Measurements from ENCODE around the gene POLR1A.

The POLR1A gene

GRCh38 chr2:86022661-86023365, 82.9 kb downstream of the POLR1A start:
- no peak for DNase-seq (ENCODE audit: low read depth in 2 of 2)

- no peak for DNase-seq (ENCODE audit: low read depth in 2 of 2)
Measured at GRCh38 chr2:86021396-86022378, 84.0 kb downstream of the POLR1A start.

- DNase-seq (ENCODE audit: low read depth in 2 of 2), result no peak
Measured at GRCh38 chr2:86020984-86021383, 84.7 kb downstream of the POLR1A start.

- no peak for DNase-seq (ENCODE audit: low read depth in 2 of 2)
Measured at GRCh38 chr2:86019121-86019520, 86.6 kb downstream of the POLR1A start.

- no peak for DNase-seq (ENCODE audit: low read depth in 2 of 2)
Measured at GRCh38 chr2:86017901-86018896, 87.5 kb downstream of the POLR1A start.

- DNase-seq (ENCODE audit: low read depth in 2 of 2), result no peak
Measured at GRCh38 chr2:86016581-86016980, 89.1 kb downstream of the POLR1A start.

- DNase-seq (ENCODE audit: low read depth in 2 of 2), result no peak
Measured at GRCh38 chr2:86015699-86016098, 90.0 kb downstream of the POLR1A start.

GRCh38 chr2:86015006-86015405, 90.7 kb downstream of the POLR1A start:
- no peak for DNase-seq (ENCODE audit: low read depth in 2 of 2)

- DNase-seq (ENCODE audit: low read depth in 2 of 2), result no peak
Measured at GRCh38 chr2:86014493-86014892, 91.2 kb downstream of the POLR1A start.

GRCh38 chr2:86012007-86012712, 93.5 kb downstream of the POLR1A start:
- DNase-seq (ENCODE audit: low read depth in 2 of 2), result no peak

GRCh38 chr2:86011449-86011941, 94.2 kb downstream of the POLR1A start:
- DNase-seq (ENCODE audit: low read depth in 2 of 2), result no peak

GRCh38 chr2:86010083-86010482, 95.6 kb downstream of the POLR1A start:
- no peak for DNase-seq (ENCODE audit: low read depth in 2 of 2)

- DNase-seq (ENCODE audit: low read depth in 2 of 2), result no peak
Measured at GRCh38 chr2:86006524-86006923, 99.2 kb downstream of the POLR1A start.

GRCh38 chr2:86003967-86004366, 101.7 kb downstream of the POLR1A start:
- no peak for DNase-seq (ENCODE audit: low read depth in 2 of 2)

- no peak for DNase-seq (ENCODE audit: low read depth in 2 of 2)
Measured at GRCh38 chr2:86003104-86003503, 102.6 kb downstream of the POLR1A start.

- no peak for DNase-seq (ENCODE audit: low read depth in 2 of 2)
Measured at GRCh38 chr2:86002375-86002774, 103.3 kb downstream of the POLR1A start.

- no peak for DNase-seq (ENCODE audit: low read depth in 2 of 2)
Measured at GRCh38 chr2:86001326-86001725, 104.4 kb downstream of the POLR1A start.

GRCh38 chr2:86000938-86001312, 104.8 kb downstream of the POLR1A start:
- no peak for DNase-seq (ENCODE audit: low read depth in 2 of 2)

GRCh38 chr2:86000131-86000937, 105.4 kb downstream of the POLR1A start:
- no peak for DNase-seq (ENCODE audit: low read depth in 2 of 2)

Measured in fibroblast of skin of left biceps (primary cell).